ENCODE data around the gene TRIM7.

GRCh38 chr5:181224390-181225229 is 19.6 kb upstream of the TRIM7 start:
- no peak for TF ChIP-seq CTCF (IDR thresholded peaks at IDR 0.05)
- TF ChIP-seq POLR2A (IDR thresholded peaks at IDR 0.05), result no peak

Data from adrenal gland (tissue), 5 donors.